A549 (cell line): Measurements from ENCODE around the gene MAP2. TPM values are rescaled to one million over a fixed set of nuclear protein-coding genes. Genes with fewer than 3 reads are reported as not detected.

Source experiments
- ATAC-seq, 2 experiments: fragments of 200-7000 bp in 1 of 2; fragments of >200 bp in 1 of 2; cut with Nextera tagmentation in 1 of 2; cut with Tn5 transposase in 1 of 2; 3 replicates each; pipeline versions ENCODE4 v1.8.0 to v1.9.1; 2018 to 2020; ENCODE audit warnings: mild to moderate bottlenecking in 1 of 2, moderate library complexity in 1 of 2
- CTCF ChIA-PET: fragments of 300-600 bp; sonication (Branson Sonifier 250); formaldehyde crosslinking; extraction: SDS; loops from one replicate; lab custom pipeline; 2021; ENCODE audit warnings: antibody characterized with exemption, inconsistent platforms; lab: Yijun Ruan, JAX
- POLR2A ChIA-PET: fragments of 350-600 bp; formaldehyde crosslinking; extraction: SDS; loops from one replicate; lab custom pipeline; 2021; ENCODE audit warnings: antibody characterized with exemption, inconsistent platforms; lab: Yijun Ruan, JAX
- DNase-seq, 2 experiments: peaks; one replicate each; pipeline versions ENCODE4 v3.0.0 to v3.0.0-alpha.2; 2011 to 2016; ENCODE audit warnings: low read depth in 1 of 2, low spot score in 1 of 2
- FAIRE-seq: peaks from 2 replicates; lab custom pipeline; 2011; peaks lifted over from hg19 to GRCh38; lab: Jason Lieb, UNC
- H3K27ac ChIP-seq, 2 experiments: fragments of >200 bp; sonication (Bioruptor Twin); formaldehyde crosslinking; 3 replicates each; pipeline ENCODE4 v1.5.1; 2016 to 2017
- H3K4me1 ChIP-seq: fragments of >200 bp; sonication (Bioruptor Twin); formaldehyde crosslinking; 3 replicates; pipeline ENCODE4 v1.6.1; 2016
- H3K4me2 ChIP-seq: fragments of >200 bp; sonication (Bioruptor Twin); formaldehyde crosslinking; 3 replicates; pipeline ENCODE4 v1.6.1; 2016
- H3K4me3 ChIP-seq: fragments of >200 bp; sonication (Bioruptor Twin); formaldehyde crosslinking; 3 replicates; pipeline ENCODE4 v1.5.1; 2016
- H3K9me3 ChIP-seq: fragments of >200 bp; sonication (Bioruptor Twin); formaldehyde crosslinking; 3 replicates; pipeline ENCODE4 v1.6.1; 2016
- ATOH8 ChIP-seq: fragments of 250-450 bp; sonication (Bioruptor Pico); IDR thresholded peaks from 2 replicates; pipeline ENCODE4 v1.5.0; 2020; ENCODE audit warnings: low read depth, mild to moderate bottlenecking, moderate library complexity
- BCL3 ChIP-seq: fragments of >200 bp; sonication (Bioruptor Twin); formaldehyde crosslinking; IDR thresholded peaks from 3 replicates; pipeline ENCODE4 v1.6.1; 2016
- CBX2 ChIP-seq: fragments of 200-600 bp; sonication (generic); IDR thresholded peaks from 2 replicates; pipeline ENCODE4 v1.6.1; 2016; ENCODE audit warnings: low read depth, mild to moderate bottlenecking, borderline replicate concordance
- CBX8 ChIP-seq: fragments of 200-600 bp; sonication (generic); IDR thresholded peaks from 2 replicates; pipeline ENCODE4 v1.6.1; 2016
- CEBPB ChIP-seq, 2 experiments: fragments of >200 bp in 1 of 2; sonication (Bioruptor Twin) in 1 of 2; formaldehyde crosslinking in 1 of 2; IDR thresholded peaks; 2 replicates each; pipeline ENCODE4 v1.6.1; 2012 to 2016
- CHD2 ChIP-seq: fragments of 150-350 bp; IDR thresholded peaks from 2 replicates; pipeline ENCODE4 v1.6.1; 2014; ENCODE audit warnings: low read length; ENCODE audit not compliant: partially characterized antibody
- EHMT2 ChIP-seq: fragments of 200-600 bp; sonication (generic); IDR thresholded peaks from 2 replicates; pipeline ENCODE4 v1.6.1; 2016; ENCODE audit warnings: antibody characterized with exemption, low read depth, mild to moderate bottlenecking, moderate library complexity
- FOXS1 ChIP-seq: fragments of 250-450 bp; sonication (Bioruptor Pico); IDR thresholded peaks from 2 replicates; pipeline ENCODE4 v1.5.0; 2020; ENCODE audit warnings: mild to moderate bottlenecking, moderate library complexity
- GATA3 ChIP-seq: IDR thresholded peaks from 2 replicates; pipeline ENCODE4 v1.6.1; 2012; ENCODE audit warnings: borderline replicate concordance
- HES2 ChIP-seq: fragments of >200 bp; sonication (Bioruptor Twin); formaldehyde crosslinking; IDR thresholded peaks from 2 replicates; pipeline ENCODE4 v1.6.1; 2016
- HMGXB4 ChIP-seq: fragments of 250-450 bp; sonication (Bioruptor Pico); IDR thresholded peaks from 2 replicates; pipeline ENCODE4 v1.5.0; 2021; ENCODE audit warnings: mild to moderate bottlenecking, moderate library complexity, borderline replicate concordance
- MAFK ChIP-seq: fragments of 450-650 bp; IDR thresholded peaks from 2 replicates; pipeline ENCODE4 v1.6.1; 2014; ENCODE audit not compliant: partially characterized antibody
- MAX ChIP-seq: IDR thresholded peaks from 2 replicates; pipeline ENCODE4 v1.6.1; 2012
- MAZ ChIP-seq: fragments of 150-350 bp; IDR thresholded peaks from 2 replicates; pipeline ENCODE4 v1.6.1; 2014; ENCODE audit warnings: antibody characterized with exemption, low read depth, low read length, borderline replicate concordance
- MYC ChIP-seq: IDR thresholded peaks from 2 replicates; pipeline ENCODE4 v1.6.1; 2012; ENCODE audit warnings: mild to moderate bottlenecking, inconsistent platforms, low read length, improper control_type of control experiment, borderline replicate concordance
- NFE2L2 ChIP-seq: fragments of 150-350 bp; conservative IDR thresholded peaks from 2 replicates; pipeline ENCODE4 v1.6.1; 2014; ENCODE audit warnings: low read length
- PBX3 ChIP-seq: IDR thresholded peaks from 2 replicates; pipeline ENCODE4 v1.6.1; 2012
- PHF8 ChIP-seq: fragments of 200-600 bp; sonication (generic); IDR thresholded peaks from 2 replicates; pipeline ENCODE4 v1.6.1; 2016; ENCODE audit warnings: low read depth, mild to moderate bottlenecking, antibody characterized with exemption, moderate library complexity, borderline replicate concordance
- POLR2AphosphoS2 ChIP-seq: conservative IDR thresholded peaks from 2 replicates; pipeline ENCODE4 v1.6.1; 2012; ENCODE audit warnings: low read length, improper control_type of control experiment, inconsistent platforms
- REST ChIP-seq: fragments of 200-600 bp; sonication (generic); IDR thresholded peaks from 2 replicates; pipeline ENCODE4 v1.6.1; 2016; ENCODE audit warnings: antibody characterized with exemption, mild to moderate bottlenecking, moderate library complexity
- SREBF2 ChIP-seq: fragments of 450-650 bp; IDR thresholded peaks from 2 replicates; pipeline ENCODE4 v1.6.1; 2014; ENCODE audit warnings: mild to moderate bottlenecking, moderate library complexity
- USF2 ChIP-seq: fragments of 450-650 bp; IDR thresholded peaks from 2 replicates; pipeline ENCODE4 v1.6.1; 2014; ENCODE audit warnings: antibody characterized with exemption
- ZNF302 ChIP-seq: fragments of 250-450 bp; sonication (Bioruptor Pico); IDR thresholded peaks from 2 replicates; pipeline ENCODE4 v1.9.0; 2021; ENCODE audit warnings: inconsistent platforms, mild to moderate bottlenecking, moderate library complexity
- ZSCAN20 ChIP-seq: fragments of 250-450 bp; sonication (Bioruptor Pico); IDR thresholded peaks from 2 replicates; pipeline ENCODE4 v1.8.0; 2022; ENCODE audit warnings: mild to moderate bottlenecking, moderate library complexity
- WGBS: methylation state at CpG from one replicate; pipeline ENCODE4 v1.1.6; 2017; ENCODE audit errors: missing lambda C conversion rate; 5-methylcytosine and 5-hydroxymethylcytosine counted together
- polyA plus RNA-seq, 4 experiments: library from polyadenylated mRNA; depleted of rRNA in 3 of 4; stranded (reverse); fragments of >200 nt; fragmentation: RNase III in 1 of 4; extraction: RNeasy Plus Mini Kit Qiagen cat#74134 plus additional on column Dnase treatment in 1 of 4; gene quantifications; 2 replicates in 3 of 4; 3 replicates in 1 of 4; pipeline ENCODE4 v1.2.3, GENCODE V29; 2011 to 2017

MAP2 gene
- polyA plus RNA-seq, 2 of the 4 experiments (the other 2 are of a cell fraction) = 0.53 to 1.8 TPM

GRCh38 chr2:209763106-209763505 is 339.3 kb downstream of the MAP2 start (continued):
- TF ChIP-seq CEBPB (IDR thresholded peaks at IDR 0.05) = no peak
- TF ChIP-seq MAFK = no peak
- no peak for TF ChIP-seq MYC
- TF ChIP-seq MAX = no peak
- no peak for TF ChIP-seq HMGXB4 (CRISPR knock-in tag)
- no peak for TF ChIP-seq CBX2
- TF ChIP-seq ZSCAN20 (CRISPR knock-in tag) = no peak
- TF ChIP-seq NFE2L2 = no peak

GRCh38 chr2:209766613-209767012 is 342.8 kb downstream of the MAP2 start:
- no peak overlapping the region for H3K27ac ChIP-seq
- 43% methylated on average over 1 of the region's 1 CpG for WGBS
- H3K4me1 ChIP-seq = no peaks in the 10 kb centered on the region
- no peak for DNase-seq
- H3K4me2 ChIP-seq = no peak overlapping the region
- H3K9me3 ChIP-seq = no peaks in the 10 kb centered on the region
- H3K4me3 ChIP-seq = no peak overlapping the region
- CTCF ChIA-PET = no interaction called here
- no peak for TF ChIP-seq SREBF2
- TF ChIP-seq MAFK = peak; percentile 74
- POLR2A ChIA-PET = no interaction called here
- no peak for ATAC-seq
- no peak for FAIRE-seq

- Histone ChIP-seq H3K27ac (no peak overlapping the region), H3K4me2 (no peak overlapping the region), H3K9me3 (no peaks in the 10 kb centered on the region), H3K4me1 (no peaks in the 10 kb centered on the region), H3K4me3 (no peak overlapping the region)
- ATAC-seq (no peak), DNase-seq (no peak), FAIRE-seq (no peak)
- CTCF ChIA-PET = no interaction called here
- POLR2A ChIA-PET = no interaction called here
- TF ChIP-seq FOXS1 (CRISPR knock-in tag) = no peak
- TF ChIP-seq USF2 = no peak
- no peak for TF ChIP-seq REST
- no peak for TF ChIP-seq ATOH8
- TF ChIP-seq ZNF302 (CRISPR knock-in tag) = no peak
- no peak for TF ChIP-seq GATA3
- TF ChIP-seq PBX3 = no peak
- no peak for TF ChIP-seq MYC
- TF ChIP-seq HES2 = no peak
- no peak for TF ChIP-seq EHMT2
- no peak for TF ChIP-seq PHF8
- no peak for TF ChIP-seq BCL3
- no peak for TF ChIP-seq POLR2AphosphoS2
- no peak for TF ChIP-seq MAZ
- TF ChIP-seq CHD2 = no peak
- no peak for TF ChIP-seq CBX8
- TF ChIP-seq MAFK = no peak
- 0% methylated on average over 2 of the region's 2 CpGs for WGBS
Observed at GRCh38 chr2:209767316-209767715, 343.5 kb downstream of the MAP2 start.
